DMS53 treated with DMSO at 0.1 percent for 48 hours (cell line): ENCODE results near the gene LARGE1.
"Not testable (repeated sequence)": the region's sequence is repeated elsewhere in the genome, so short reads cannot be mapped to it uniquely, and the experiment has no call there.

Experiments used
- DNase-seq: peaks from one replicate; lab custom pipeline; 2025; ENCODE audit not compliant: unreplicated experiment; lab: John Stamatoyannopoulos, UW

Gene LARGE1

GRCh38 chr22:33858653-33859052 lies 61.6 kb downstream of the LARGE1 start:
- DNase-seq = not testable (repeated sequence)

GRCh38 chr22:33857767-33858166 lies 62.5 kb downstream of the LARGE1 start:
- not testable (repeated sequence) for DNase-seq

- no peak for DNase-seq
These were observed 65.6 kb downstream of the LARGE1 start for GRCh38 chr22:33854724-33855123.

- DNase-seq = peak; percentile 19
These were observed 66.8 kb downstream of the LARGE1 start for GRCh38 chr22:33853200-33854097.

DNA sequence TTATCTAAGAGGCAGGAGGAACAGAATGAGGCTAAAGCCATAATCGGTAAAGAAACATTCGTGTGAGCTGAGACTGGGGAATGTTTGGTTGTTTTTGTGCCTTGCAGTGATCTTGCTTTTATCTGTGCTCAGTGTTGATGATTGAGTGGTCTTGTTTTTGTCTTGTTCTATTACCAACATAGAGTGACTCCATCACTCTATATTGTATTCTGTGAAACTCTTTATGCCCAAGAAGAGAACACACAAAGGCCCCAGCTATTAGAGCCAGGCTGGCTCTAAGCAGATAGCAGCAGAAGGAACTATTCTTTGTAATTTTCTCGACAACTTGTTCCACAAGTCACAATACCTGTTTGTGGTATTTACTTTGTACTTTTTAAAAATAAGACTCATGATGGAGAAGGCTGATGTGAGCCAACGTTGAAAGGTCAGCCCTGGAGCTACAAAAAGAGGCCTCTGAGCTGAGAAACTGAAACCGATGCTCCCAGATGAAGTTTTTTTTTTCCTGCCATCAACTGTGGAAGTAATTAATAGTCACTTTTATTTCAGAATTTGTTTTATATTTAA lies 68.4 kb downstream of the LARGE1 start:
- no peak for DNase-seq

DNA sequence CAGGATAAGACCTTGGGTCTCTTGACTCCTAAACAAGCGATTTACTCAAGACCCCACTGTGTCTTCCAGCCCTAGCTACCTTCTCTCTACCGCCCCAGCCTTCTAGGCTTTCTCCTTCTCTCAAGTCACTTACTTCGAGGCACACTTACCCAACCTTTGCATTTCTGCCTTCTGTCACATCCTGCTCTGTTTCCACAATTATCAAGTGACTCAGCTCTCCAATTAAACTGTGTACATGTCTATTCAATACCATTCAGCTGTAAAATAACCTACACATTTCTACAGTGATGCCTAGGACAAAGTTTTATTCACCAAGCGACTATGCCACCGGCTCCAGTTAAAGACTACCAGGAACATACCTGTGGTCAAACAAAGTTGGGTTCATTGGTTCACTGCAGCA lies 69.0 kb downstream of the LARGE1 start:
- DNase-seq = no peak

GRCh38 chr22:33850724-33851123 lies 69.6 kb downstream of the LARGE1 start:
- DNase-seq = no peak

DNA sequence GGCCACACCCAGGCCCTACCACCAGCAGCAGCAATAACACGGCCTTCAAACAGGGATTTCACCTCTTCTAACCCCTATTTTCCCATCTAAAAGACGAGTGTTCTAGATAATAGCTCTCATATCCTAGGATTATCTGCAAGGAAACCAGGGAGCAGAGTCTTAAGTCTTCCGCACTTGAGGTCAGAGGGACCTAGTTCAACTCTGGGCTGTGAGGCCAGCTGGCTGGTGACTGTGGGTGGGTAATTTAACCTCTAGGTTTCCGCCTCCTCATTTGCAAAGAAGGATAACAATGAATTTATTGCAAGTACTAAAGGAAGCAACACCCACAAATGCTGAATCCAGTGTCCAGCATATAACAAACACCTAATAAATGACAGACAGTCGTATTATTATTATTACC lies 70.1 kb downstream of the LARGE1 start:
- DNase-seq = no peak

DNA sequence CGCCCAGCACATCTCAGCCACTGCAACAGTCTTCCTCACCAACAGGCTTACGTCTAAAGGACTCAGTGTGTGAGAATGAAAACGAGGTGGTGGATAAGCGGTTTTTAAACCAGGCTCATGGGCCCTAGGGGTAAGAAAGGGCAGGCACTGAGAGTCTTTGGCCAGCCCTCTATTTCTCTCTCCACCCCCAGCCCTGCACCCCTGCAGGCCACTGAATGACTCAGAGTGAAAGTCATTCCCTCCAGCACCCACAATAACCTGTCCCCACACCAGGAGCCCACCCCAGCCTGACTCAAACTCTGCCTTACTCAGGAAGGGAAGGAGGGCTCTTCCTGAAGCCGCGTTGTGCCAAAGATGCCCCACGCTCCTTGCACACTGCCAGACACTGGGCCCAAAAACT lies 72.0 kb downstream of the LARGE1 start:
- no peak for DNase-seq

DNA sequence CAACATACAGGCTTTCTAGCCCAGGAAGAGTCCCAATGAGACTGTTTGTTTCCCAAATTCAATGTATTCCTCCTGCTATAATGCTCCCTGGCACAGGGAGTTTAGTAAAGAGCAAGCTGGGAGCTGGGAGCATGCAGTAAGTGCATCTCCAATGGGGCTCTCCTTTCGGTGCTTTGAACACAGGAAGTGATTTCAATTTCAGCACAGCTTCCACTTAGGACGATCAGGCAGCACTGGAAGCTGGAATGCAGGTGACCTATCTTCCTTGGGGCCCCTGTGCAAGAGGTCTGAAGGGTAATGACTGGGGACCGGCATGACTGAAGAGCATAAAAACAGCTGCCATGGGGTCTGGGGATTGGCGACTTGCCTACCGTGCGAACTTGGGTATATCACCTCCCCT lies 76.0 kb downstream of the LARGE1 start:
- no peak for DNase-seq

DNA sequence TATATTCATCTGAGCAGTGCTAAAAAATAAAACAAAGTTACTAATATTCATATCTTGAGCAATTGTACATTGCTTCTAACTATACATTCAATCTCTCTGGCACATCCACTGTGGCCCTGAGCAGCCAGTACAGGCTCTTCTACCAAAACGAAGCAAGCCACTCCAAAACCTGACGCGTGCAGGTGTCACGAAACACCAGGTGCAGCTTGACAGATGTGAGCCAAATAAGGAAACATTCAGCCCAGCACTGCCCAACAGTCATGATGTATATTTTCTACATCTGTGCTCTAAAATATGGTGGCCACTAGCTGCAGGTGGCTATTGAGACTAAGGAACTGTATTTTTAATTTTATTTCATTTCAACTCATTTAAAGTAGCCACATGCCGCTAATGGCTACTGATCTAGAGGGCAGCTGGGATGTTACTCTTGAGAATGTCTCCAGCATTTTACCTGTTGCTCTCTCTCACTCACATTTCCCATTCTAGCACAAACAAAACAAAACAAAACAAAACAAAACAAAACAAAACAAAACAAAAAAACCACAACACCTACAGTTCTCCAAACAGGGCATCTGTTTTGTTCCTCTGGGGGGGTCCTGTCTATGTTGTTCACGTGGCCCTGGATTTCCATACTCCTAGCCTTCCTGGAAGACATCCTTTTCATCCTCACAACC lies 77.7 kb downstream of the LARGE1 start:
- DNase-seq = peak; percentile 24

DNA sequence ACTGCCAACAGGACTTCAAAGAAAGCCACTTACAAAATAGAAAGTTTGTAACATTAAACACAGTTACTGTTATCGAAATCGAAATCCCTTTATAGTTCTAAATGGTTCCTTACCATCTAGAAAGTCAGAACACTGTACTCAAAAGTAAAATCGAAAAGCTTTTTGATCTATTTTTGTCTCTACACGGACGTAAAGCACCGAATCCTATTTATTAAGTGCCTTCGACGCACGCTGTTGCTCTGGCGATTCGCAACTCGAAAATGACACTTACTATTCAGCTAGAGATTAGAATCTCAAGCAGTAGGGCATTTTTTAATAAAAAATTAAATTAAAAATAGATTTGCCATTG lies 78.3 kb downstream of the LARGE1 start:
- no peak for DNase-seq

- no peak for DNase-seq
These were observed 78.8 kb downstream of the LARGE1 start for GRCh38 chr22:33841281-33842005.

GRCh38 chr22:33838644-33839043 lies 81.6 kb downstream of the LARGE1 start:
- no peak for DNase-seq

DNA sequence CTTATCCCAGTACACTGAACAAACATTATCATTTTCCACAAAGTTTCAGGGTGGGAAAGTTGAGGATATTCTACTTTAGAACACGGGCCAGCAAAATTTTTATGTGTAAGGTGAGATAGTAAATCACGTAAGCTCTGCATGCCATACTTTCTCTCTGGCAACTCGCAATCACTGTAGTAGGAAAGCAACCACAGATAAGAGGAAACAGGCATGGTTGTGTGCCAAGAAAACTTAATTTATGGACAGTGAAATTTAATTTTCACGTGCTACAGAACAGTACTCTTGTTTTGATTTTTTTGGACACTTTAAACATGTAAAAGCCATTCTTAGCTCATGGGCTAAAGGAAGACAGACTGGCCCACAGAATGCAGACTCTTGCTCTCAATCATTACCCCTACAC lies 82.5 kb downstream of the LARGE1 start:
- no peak for DNase-seq

DNA sequence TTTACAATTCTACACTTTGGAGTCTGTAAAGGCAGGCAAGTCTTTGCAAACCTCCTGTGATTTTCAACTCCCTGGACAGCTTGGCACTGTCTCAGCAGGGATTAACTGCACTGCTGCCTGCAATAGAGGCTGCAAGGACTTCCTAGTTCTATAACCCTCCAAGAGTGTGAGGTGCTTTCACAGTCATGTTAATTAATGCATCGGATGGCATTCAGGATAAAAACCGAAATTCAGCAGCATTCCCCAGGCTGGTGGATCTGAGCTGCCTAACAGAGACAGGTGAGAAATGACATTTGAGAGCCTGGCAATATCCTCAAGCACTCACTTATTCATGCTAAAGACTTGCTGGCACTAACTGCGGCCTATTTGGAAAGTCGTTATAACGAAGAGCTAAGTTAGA lies 85.0 kb downstream of the LARGE1 start:
- DNase-seq = no peak

DNA sequence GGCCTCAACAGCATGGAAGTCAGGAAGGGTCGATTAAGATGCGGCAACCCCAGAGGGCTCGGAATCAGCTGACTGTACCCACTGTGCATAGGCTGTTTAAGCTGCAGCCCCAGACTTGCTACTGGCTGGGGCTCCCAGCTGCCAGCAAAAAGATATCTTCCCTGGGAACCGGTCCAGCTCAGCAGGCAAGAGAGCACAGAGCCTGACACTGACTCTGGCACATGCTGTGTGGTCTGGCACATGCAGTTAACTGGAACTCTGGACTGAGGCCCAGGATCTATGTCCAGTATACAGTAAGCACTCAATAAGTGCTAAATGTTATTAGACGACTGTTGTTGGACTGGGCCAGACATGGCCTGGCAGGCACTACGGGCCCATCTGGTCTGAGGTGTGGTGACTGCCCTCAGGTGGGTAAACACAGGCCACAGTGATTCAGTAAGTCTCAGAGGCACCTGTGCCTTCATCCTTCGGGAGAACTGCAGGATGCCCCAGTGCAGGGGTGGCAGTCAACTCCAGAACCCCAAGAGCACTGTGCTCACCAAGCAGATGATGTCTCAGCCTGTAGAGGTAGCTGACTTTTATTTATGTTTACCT lies 87.6 kb downstream of the LARGE1 start:
- DNase-seq = no peak

GRCh38 chr22:33831651-33832050 lies 88.6 kb downstream of the LARGE1 start:
- no peak for DNase-seq

- no peak for DNase-seq
These were observed 89.1 kb downstream of the LARGE1 start for GRCh38 chr22:33831207-33831606.

DNA sequence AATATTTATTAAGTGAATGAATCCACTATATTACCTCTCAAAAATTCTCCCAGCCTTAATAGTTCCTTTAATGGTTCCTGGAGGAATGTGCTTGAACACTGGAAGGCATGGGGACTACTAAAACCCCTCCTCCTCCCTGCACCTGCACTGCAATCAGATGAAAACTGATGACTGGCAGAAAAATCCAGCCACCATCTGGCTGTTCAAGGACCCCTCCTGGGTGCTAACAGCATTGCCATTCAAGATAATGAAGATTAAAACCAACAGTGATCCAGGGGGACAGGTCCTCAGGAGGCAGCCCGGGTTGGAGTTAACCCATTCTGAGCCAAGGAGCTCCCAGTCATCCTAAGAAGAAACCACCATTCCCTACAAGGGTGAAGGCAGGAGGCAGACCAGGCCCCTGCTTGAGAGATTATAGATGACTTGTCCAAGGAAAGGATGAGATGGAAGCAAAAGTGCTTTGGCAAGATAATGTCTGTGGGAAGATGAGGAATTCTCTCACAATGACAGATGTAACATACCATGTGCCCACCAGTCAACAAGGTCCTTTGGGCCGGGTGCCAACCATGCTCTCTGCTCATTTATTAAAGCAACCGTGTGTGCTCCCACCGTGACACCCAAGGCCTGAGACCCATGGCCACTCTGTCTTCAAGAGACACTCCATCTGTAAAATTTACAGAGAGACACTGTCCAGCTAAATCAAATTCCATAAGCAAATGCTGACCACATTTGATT lies 90.6 kb downstream of the LARGE1 start:
- no peak for DNase-seq
